HG02981 (cell line): Measurements from ENCODE around the gene CNOT6.

Experiments used
- ATAC-seq: cut with Tn5 transposase; IDR thresholded peaks from one replicate; pipeline ENCODE4 v1.9.1; 2021; ENCODE audit warnings: mild to moderate bottlenecking, moderate library complexity; ENCODE audit not compliant: unreplicated experiment

CNOT6 gene

GRCh38 chr5:180558232-180558631 is 64.1 kb downstream of the CNOT6 start:
- no peak for ATAC-seq

- no peak for ATAC-seq
These were observed 69.8 kb downstream of the CNOT6 start for GRCh38 chr5:180563994-180564393.

DNA sequence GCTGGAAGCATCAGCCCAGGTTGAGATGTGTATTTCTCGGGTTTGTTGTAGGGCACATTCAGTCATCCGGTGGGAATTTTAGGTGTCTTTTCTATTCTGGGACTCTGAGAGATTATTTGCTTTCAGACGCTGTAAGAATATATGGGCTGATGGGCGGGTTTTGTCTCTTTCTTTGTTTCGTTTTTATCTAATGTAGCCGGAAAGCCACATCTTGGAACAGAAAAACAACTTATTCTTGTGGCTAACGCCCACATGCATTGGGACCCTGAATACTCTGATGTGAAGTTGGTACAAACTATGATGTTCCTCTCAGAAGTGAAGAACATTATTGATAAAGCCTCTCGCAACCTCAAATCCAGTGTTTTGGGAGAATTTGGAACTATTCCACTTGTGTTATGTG is 74.7 kb downstream of the CNOT6 start:
- ATAC-seq: no peak

DNA sequence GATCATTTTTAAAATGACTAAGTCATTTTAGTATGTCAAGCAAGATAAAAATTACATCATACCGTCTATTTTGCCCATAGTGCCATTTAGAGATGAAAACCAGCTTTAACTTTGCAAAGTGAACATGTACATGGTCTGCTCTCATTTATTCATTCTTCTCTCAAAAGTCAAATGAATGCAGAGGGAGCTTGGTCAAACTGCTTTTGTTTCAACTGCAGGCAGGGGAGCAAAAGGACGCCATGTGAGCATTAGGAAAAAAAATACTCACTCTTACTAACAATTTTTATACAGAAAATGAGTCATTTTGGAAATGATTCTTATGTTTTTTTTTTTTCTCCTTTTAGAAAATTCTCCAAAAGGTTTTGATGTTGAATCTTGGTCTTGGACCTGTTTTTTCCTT is 81.4 kb downstream of the CNOT6 start:
- ATAC-seq: no peak

GRCh38 chr5:180580681-180581080 is 86.5 kb downstream of the CNOT6 start:
- no peak for ATAC-seq

- no peak for ATAC-seq
These were observed 89.6 kb downstream of the CNOT6 start for GRCh38 chr5:180583738-180584137.

DNA sequence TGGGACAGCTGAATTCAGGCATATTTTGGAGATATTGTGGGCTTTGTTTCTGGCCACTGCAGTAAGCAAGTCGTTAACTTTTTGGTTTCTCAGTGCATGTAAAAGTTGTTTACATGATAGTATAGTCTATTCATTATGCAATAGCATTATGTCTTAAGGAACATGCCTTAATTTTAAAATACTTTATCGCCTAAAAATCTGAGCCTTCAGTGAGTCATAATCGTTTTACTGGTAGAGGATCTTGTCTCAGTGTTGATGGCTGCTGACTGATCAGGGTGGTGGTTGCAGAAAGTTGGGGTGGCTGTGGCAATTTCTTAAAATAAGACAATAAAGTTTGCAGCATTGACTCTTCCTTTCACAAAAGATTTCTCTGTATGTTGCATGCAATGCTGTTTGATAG is 92.0 kb downstream of the CNOT6 start:
- no peak for ATAC-seq

DNA sequence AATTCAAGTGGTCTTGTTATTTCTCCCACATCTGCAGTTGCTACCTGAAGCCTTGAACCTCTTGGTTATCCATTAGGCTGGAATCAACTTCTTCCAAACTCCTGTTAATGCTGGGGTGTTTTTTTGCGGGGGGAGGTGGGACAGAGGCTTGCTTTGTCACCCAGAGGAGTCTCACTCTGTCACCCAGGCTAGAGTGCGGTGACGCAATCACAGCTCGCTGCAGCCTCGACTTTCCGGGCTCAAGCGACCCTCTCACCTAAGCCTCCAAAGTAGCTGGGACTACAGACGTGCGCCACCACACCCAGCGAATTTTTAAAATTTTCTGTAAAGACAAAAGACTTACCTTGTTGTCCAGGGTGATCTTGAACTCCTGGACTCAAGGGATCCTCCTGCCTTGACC is 92.7 kb downstream of the CNOT6 start:
- ATAC-seq: no peak

- no peak for ATAC-seq
These were observed 95.8 kb downstream of the CNOT6 start for GRCh38 chr5:180589771-180590542.

- ATAC-seq: no peak
These were observed 96.5 kb downstream of the CNOT6 start for GRCh38 chr5:180590543-180591310.

DNA sequence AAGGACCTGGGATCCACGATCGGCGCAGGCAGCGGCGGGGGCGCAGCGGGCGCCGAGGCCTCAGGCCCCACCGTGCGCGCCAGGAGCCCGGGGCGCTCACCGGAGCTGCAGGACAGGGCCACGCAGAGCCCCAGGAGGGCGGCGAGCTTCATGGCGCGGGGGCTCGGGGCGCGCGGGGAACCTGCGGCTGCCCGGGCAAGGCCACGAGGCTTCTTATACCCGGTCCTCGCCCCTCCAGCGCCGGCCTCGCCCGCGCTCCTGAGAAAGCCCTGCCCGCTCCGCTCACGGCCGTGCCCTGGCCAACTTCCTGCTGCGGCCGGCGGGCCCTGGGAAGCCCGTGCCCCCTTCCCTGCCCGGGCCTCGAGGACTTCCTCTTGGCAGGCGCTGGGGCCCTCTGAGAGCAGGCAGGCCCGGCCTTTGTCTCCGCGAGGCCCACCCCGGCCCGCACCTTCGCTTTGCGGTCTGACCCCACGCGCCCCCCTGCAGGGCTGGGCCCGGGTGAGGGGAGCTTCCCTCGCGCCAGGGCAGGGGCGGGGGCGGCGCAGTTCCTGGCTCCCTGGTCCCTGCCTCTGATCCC is 97.2 kb downstream of the CNOT6 start, which contains the start of gene SCGB3A1:
Gene SCGB3A1 (minus strand): TSS at position 189 of the 577 bp plus-strand sequence. CDS start 37 bp downstream, at position 152.
- ATAC-seq: no peak

GRCh38 chr5:180592176-180592575 is 98.0 kb downstream of the CNOT6 start:
- ATAC-seq: no peak

DNA sequence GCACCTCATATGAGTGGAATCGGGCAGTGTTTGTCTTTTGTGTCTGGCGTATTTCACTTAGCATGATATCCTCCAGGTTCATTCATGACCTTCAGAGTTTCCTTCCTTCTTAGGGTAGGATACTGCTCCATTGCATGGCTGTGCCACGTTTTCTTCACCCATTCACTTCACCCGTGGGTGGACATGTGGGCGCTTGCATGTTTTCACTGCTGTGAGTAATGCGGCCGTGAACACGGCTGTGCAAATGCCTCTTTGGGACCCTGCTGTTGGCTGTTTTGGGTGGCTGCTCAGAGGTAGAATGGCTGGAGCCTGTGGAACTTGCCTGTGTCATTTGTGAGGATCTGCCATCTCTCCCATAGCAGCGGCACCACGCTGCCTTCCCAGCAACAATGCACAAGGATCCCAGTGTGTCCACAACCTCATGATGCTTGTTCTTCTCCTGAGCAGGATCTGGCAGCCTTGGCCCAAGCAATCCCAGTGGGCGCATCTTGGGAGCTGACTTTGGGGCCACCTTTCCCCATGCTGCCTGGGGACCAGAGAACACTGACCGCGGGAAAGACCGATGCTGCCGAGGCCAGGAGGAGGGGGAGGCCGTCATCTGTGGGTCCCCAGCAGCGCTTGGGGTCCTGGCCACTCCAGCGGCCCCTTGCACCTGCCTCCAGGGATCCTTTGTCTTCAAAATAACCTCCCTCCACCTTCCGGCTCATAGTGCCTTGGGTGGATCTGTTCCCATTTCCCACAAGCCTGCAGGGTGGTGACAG is 99.4 kb downstream of the CNOT6 start:
- no peak for ATAC-seq

GRCh38 chr5:180594311-180595045 is 100.3 kb downstream of the CNOT6 start:
- ATAC-seq: no peak

DNA sequence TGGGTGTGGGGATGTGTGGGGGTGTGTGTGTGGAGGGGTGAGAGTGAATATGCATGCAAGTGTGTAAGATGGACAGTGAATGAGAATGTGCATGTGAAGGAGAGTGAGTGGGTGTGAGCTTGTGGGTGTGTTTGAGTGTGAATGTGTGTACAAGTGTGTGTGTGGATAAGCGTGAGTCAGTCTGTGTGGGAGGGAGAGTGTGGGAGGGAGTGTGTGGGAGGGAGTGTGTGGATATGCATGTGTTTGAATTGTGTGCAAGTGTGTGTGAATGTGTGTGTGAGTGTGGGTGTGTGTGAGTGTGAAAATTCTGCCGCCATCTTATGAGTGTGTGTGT is 100.8 kb downstream of the CNOT6 start:
- ATAC-seq: no peak

GRCh38 chr5:180595381-180596114 is 101.4 kb downstream of the CNOT6 start:
- ATAC-seq: no peak

DNA sequence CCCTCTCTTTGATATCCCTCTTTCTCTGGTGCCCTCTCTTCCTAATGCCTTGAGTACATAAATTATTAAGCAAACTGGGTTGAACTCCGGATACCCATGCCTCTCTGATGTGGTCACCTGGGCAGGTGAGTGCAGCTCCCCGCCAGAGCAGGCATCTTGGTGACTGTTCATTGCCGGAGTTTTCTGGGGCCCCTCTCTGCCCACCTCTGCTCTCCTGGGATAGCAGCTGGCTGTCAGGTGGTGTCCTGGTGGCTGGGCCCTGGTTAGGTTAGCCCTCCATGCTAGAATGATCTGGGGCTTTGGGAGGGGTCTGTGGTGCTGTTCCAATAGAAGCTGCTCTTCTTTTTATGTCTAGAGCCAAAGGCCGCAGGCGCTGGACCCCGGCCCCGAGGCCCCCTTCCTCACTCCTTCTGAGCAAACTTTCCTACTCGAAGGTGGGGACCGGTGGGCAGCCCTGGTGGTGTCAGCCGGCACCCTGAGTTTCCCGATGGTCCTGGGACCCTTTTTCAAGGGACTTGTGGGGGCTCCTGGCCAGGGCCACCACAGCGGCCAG is 102.0 kb downstream of the CNOT6 start:
- no peak for ATAC-seq

DNA sequence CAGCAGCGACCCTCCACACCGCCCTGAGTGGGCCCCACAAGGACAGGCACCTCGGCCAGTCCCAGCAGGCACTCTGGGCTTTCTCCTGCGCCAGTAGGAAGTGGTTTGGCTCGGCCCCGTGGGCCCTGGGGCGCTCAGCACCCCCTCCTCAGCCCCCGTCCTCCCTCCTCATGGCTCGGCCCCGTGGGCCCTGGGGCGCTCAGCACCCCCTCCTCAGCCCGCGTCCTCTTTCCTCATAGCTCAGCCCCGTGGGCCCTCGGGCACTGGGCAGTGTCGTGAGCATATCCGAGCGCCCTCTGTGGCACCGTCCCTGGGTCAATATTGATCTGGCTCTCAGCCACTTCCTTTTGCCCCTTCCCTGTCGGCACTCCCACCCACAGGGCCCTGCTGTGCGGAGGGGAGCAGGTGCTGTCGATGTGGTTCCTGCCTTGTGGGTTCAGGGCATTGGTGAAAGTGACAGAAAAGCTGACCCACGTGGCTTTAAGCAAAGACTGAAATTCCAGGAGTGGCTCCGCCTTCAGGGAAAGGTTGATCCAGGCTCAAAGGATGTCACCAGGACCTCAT is 102.6 kb downstream of the CNOT6 start:
- ATAC-seq: no peak

- ATAC-seq: no peak
These were observed 104.1 kb downstream of the CNOT6 start for GRCh38 chr5:180598316-180598701.
